ENCODE results near the gene USP10.

Gene USP10

GRCh38 chr16:84684592-84684965 is 15.2 kb upstream of the USP10 start:
- no peak for TF ChIP-seq TAF1 (IDR thresholded peaks at IDR 0.05; ENCODE audit: borderline replicate concordance, insufficient read depth, low read length)
- no peak for TF ChIP-seq POLR2AphosphoS5 (IDR thresholded peaks at IDR 0.05; ENCODE audit: low read depth, low read length)
- no peak for TF ChIP-seq REST (IDR thresholded peaks at IDR 0.05; ENCODE audit: insufficient read depth in 1 of 2, low read depth in 2 of 2, low read length in 2 of 2)
- TF ChIP-seq FOXP2 (optimal IDR thresholded peaks at IDR 0.05; ENCODE audit: borderline replicate concordance, extremely low read depth, extremely low read length, insufficient read depth), result no peak
- TF ChIP-seq SIN3A (IDR thresholded peaks at IDR 0.05; ENCODE audit: borderline replicate concordance, insufficient read depth, low read length), result no peak

DNA sequence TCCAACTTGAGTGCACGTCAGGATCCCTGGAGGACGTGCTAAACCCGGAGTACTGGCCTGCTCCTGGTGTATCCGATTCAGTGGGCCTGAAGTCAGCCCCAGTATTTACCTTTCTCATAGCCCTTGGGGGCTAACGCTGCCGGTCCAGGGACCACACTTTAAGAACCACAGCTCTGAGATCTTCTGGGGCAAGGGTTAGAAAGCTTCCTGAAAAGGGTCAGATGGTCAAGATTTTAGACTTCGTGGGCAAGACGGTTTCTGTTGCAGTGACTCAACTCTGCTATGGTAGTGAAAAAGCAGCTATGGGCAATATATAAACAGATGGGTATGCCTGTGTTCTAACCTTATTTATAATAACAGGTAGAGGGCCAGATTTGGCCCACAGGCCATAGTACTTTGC is 14.6 kb upstream of the USP10 start:
- TF ChIP-seq SIN3A (IDR thresholded peaks at IDR 0.05; ENCODE audit: borderline replicate concordance, insufficient read depth, low read length) (no peak), REST (IDR thresholded peaks at IDR 0.05; ENCODE audit: insufficient read depth in 1 of 2, low read depth in 2 of 2, low read length in 2 of 2) (no peak), POLR2AphosphoS5 (IDR thresholded peaks at IDR 0.05; ENCODE audit: low read depth, low read length) (no peak), TAF1 (IDR thresholded peaks at IDR 0.05; ENCODE audit: borderline replicate concordance, insufficient read depth, low read length) (no peak), FOXP2 (optimal IDR thresholded peaks at IDR 0.05; ENCODE audit: borderline replicate concordance, extremely low read depth, extremely low read length, insufficient read depth) (no peak)

DNA sequence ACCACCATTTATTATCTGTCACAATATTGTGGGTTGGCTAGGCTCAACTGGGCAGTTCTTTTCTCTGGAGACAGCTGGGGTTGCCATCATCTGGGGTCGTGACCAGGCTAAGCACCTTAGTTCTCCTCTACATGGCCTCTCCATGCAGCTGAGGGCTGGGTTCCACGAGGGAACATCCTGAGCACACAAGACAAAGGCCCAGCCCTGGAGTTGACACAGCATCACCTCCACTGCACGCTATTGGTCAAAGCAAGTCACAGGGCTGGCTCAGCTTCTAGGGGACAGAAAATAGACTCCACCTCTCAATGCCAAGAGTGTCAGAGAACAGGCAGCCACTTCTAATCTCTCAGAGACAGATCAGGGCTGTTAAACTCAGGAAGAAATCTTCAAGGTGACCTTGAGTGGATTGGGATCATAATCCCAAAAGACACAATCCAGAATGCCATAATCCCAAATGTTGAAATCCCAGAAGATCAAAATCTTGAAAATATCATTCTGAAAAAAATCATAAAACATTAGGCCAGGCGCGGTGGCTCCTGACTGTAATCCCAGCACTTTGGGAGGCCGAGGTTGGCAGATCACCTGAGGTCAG is 13.0 kb upstream of the USP10 start:
- TF ChIP-seq TAF1 (IDR thresholded peaks at IDR 0.05; ENCODE audit: borderline replicate concordance, insufficient read depth, low read length) (no peak), SIN3A (IDR thresholded peaks at IDR 0.05; ENCODE audit: borderline replicate concordance, insufficient read depth, low read length) (no peak), REST (IDR thresholded peaks at IDR 0.05; ENCODE audit: insufficient read depth in 1 of 2, low read depth in 2 of 2, low read length in 2 of 2) (no peak), POLR2AphosphoS5 (IDR thresholded peaks at IDR 0.05; ENCODE audit: low read depth, low read length) (no peak), FOXP2 (optimal IDR thresholded peaks at IDR 0.05; ENCODE audit: borderline replicate concordance, extremely low read depth, extremely low read length, insufficient read depth) (no peak)

DNA sequence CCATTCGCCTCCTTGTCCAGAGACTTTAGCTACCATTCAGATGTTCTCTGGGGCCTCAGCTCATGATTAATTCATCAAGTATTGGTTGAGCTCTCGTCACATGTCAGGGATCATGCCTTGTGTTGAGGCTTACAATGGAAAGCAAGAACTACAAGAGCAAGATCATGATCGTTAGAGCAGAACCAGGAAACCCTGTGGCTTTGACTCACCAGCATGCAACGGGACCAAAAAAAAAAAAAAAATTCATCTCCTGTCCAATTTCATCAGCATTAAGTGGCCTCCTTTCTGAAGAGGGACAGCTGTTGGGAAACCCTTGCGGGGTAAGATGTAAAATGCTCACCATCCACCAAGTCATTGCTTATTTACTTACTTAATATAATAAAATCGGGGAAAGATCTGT is 12.1 kb upstream of the USP10 start:
- no peak for TF ChIP-seq POLR2AphosphoS5 (IDR thresholded peaks at IDR 0.05; ENCODE audit: low read depth, low read length)
- TF ChIP-seq REST (IDR thresholded peaks at IDR 0.05; ENCODE audit: insufficient read depth in 1 of 2, low read depth in 2 of 2, low read length in 2 of 2), result no peak
- TF ChIP-seq SIN3A (IDR thresholded peaks at IDR 0.05; ENCODE audit: borderline replicate concordance, insufficient read depth, low read length), result no peak
- TF ChIP-seq TAF1 (IDR thresholded peaks at IDR 0.05; ENCODE audit: borderline replicate concordance, insufficient read depth, low read length), result no peak
- TF ChIP-seq FOXP2 (optimal IDR thresholded peaks at IDR 0.05; ENCODE audit: borderline replicate concordance, extremely low read depth, extremely low read length, insufficient read depth), result no peak

DNA sequence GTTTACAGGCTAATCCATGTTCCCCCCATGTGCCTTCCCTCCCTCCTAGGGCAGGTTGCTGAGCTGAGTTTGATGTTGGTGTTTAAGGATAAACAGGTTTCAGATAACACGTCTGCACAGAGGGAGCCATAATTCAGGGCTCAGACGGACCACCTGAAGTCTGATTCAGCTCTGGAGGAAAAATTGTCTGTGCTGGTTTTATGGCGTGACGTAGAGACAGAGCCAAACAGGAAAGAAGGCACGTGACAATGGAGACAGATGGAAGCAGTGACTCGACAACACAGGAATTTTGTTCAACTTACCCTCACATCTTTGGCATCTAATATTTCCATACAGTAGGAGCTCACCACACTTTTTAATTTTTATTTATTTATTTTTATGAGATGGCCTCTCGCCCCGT is 10.7 kb upstream of the USP10 start:
- TF ChIP-seq REST (IDR thresholded peaks at IDR 0.05; ENCODE audit: insufficient read depth in 1 of 2, low read depth in 2 of 2, low read length in 2 of 2) (no peak), FOXP2 (optimal IDR thresholded peaks at IDR 0.05; ENCODE audit: borderline replicate concordance, extremely low read depth, extremely low read length, insufficient read depth) (no peak), SIN3A (IDR thresholded peaks at IDR 0.05; ENCODE audit: borderline replicate concordance, insufficient read depth, low read length) (no peak), TAF1 (IDR thresholded peaks at IDR 0.05; ENCODE audit: borderline replicate concordance, insufficient read depth, low read length) (no peak), POLR2AphosphoS5 (IDR thresholded peaks at IDR 0.05; ENCODE audit: low read depth, low read length) (no peak)

Data from PFSK-1 (cell line).